Right atrium auricular region (tissue), 2 donors: Measurements from ENCODE around the gene PPA2. TPM values are rescaled to one million over a fixed set of nuclear protein-coding genes. Genes with fewer than 3 reads are reported as not detected.

ENCODE experiments used
- DNase-seq: peaks from one replicate; pipeline ENCODE4 v3.0.0-alpha.2; 2019; ENCODE audit warnings: low spot score
- H3K27ac ChIP-seq, 2 donors: fragments of 200-600 bp; sonication (generic); 1 replicate in 1 of 2; 2 replicates in 1 of 2; pipeline ENCODE4 v1.5.1; 2016 to 2019
- H3K27me3 ChIP-seq, 2 donors: fragments of 200-600 bp; sonication (generic); one replicate each; pipeline versions ENCODE4 v1.5.1 to v1.6.0; 2017 to 2019
- H3K36me3 ChIP-seq: fragments of 200-600 bp; sonication (generic); one replicate; pipeline ENCODE4 v1.5.1; 2016
- H3K4me1 ChIP-seq, 2 donors: fragments of 200-600 bp; sonication (generic); one replicate each; pipeline versions ENCODE4 v1.5.1 to v1.6.0; 2017 to 2019
- H3K4me3 ChIP-seq, 2 donors: fragments of 200-600 bp; sonication (generic); 1 replicate in 1 of 2; 2 replicates in 1 of 2; pipeline ENCODE4 v1.5.1; 2017 to 2019; ENCODE audit warnings: mild to moderate bottlenecking in 1 of 2, moderate library complexity in 1 of 2
- H3K9me3 ChIP-seq, 2 donors: fragments of 200-600 bp; sonication (generic); one replicate each; pipeline ENCODE4 v1.5.1; 2019
- CTCF ChIP-seq, 2 donors: fragments of 200-600 bp; sonication (generic); IDR thresholded peaks; one replicate each; pipeline ENCODE4 v1.5.1; 2019; ENCODE audit warnings: antibody characterized with exemption in 2 of 2
- total RNA-seq, 2 donors: library from RNA; depleted of rRNA; stranded (reverse); fragments of >200 nt; gene quantifications; one replicate each; pipeline ENCODE4 v1.1.0, GENCODE V29; 2016

The PPA2 gene
- total RNA-seq, 2 donors from 2014 or later: 89.5 to 158 TPM

- Histone ChIP-seq H3K36me3 (peaks cover 14% of the 10 kb centered on the region), H3K27me3 (no peaks in the 10 kb centered on the region), H3K27ac (no peak overlapping the region), H3K4me3 (no peak overlapping the region), H3K4me1 (peaks cover 0 to 16% of the 10 kb centered on the region in 2 donors), H3K9me3 (no peaks in the 10 kb centered on the region)
- DNase-seq: no peak
- no peak for TF ChIP-seq CTCF (IDR thresholded peaks at IDR 0.05)
Observed at GRCh38 chr4:105373324-105373723, 100.5 kb downstream of the PPA2 start.

GRCh38 chr4:105369988-105370387, 103.9 kb downstream of the PPA2 start:
- Histone ChIP-seq H3K4me3 (no peak overlapping the region), H3K36me3 (peaks cover 22% of the 10 kb centered on the region), H3K4me1 (peaks cover 0 to 10% of the 10 kb centered on the region in 2 donors), H3K9me3 (no peaks in the 10 kb centered on the region), H3K27me3 (no peaks in the 10 kb centered on the region), H3K27ac (no peak overlapping the region)
- TF ChIP-seq CTCF (IDR thresholded peaks at IDR 0.05): no peak
- DNase-seq: no peak

- Histone ChIP-seq H3K36me3 (peaks cover 8% of the 10 kb centered on the region), H3K9me3 (no peaks in the 10 kb centered on the region), H3K4me3 (no peak overlapping the region), H3K27me3 (no peaks in the 10 kb centered on the region), H3K27ac (no peak overlapping the region), H3K4me1 (no peaks in the 10 kb centered on the region)
- DNase-seq: no peak
- TF ChIP-seq CTCF (IDR thresholded peaks at IDR 0.05): no peak
Observed at GRCh38 chr4:105361053-105361452, 112.8 kb downstream of the PPA2 start.

GRCh38 chr4:105357258-105357980, 116.4 kb downstream of the PPA2 start:
- no peaks in the 10 kb centered on the region for H3K27me3 ChIP-seq
- H3K36me3 ChIP-seq: peaks cover 8% of the 10 kb centered on the region
- H3K27ac ChIP-seq: no peak overlapping the region
- H3K4me1 ChIP-seq: no peaks in the 10 kb centered on the region
- no peak for DNase-seq
- no peak for TF ChIP-seq CTCF (IDR thresholded peaks at IDR 0.05)
- no peaks in the 10 kb centered on the region for H3K9me3 ChIP-seq
- H3K4me3 ChIP-seq: no peak overlapping the region

- H3K9me3 ChIP-seq: no peaks in the 10 kb centered on the region
- H3K4me1 ChIP-seq: no peaks in the 10 kb centered on the region
- no peak for TF ChIP-seq CTCF (IDR thresholded peaks at IDR 0.05)
- H3K27me3 ChIP-seq: no peaks in the 10 kb centered on the region
- no peak overlapping the region for H3K27ac ChIP-seq
- no peak overlapping the region for H3K4me3 ChIP-seq
- peaks cover 8% of the 10 kb centered on the region for H3K36me3 ChIP-seq
- no peak for DNase-seq
Observed at GRCh38 chr4:105356194-105356593, 117.7 kb downstream of the PPA2 start.

- Histone ChIP-seq H3K36me3 (no peaks in the 10 kb centered on the region), H3K4me3 (no peak overlapping the region), H3K27me3 (no peaks in the 10 kb centered on the region), H3K9me3 (no peaks in the 10 kb centered on the region), H3K27ac (no peak overlapping the region), H3K4me1 (no peaks in the 10 kb centered on the region)
- no peak for DNase-seq
- no peak for TF ChIP-seq CTCF (IDR thresholded peaks at IDR 0.05)
Observed at GRCh38 chr4:105352826-105353225, 121.0 kb downstream of the PPA2 start.
